DND-41 (cell line): ENCODE data around the gene PYGB.

Source experiments
- ATAC-seq: fragments of 200-7000 bp; cut with Tn5 transposase; 3 replicates; pipeline ENCODE4 v1.9.1; 2021; ENCODE audit warnings: low read depth; ENCODE audit not compliant: insufficient read depth
- DNase-seq: peaks from one replicate; pipeline ENCODE4 v3.0.0-alpha.2; 2020
- H2AFZ ChIP-seq: 2 replicates; pipeline ENCODE4 v1.6.0; 2012; ENCODE audit warnings: low read depth, low read length
- H3K27ac ChIP-seq: 2 replicates; pipeline ENCODE4 v1.5.1; 2012; ENCODE audit warnings: low read length, inconsistent platforms
- H3K27me3 ChIP-seq: fragments of 200-600 bp; sonication (generic); 2 replicates; pipeline ENCODE4 v1.6.0; 2012; ENCODE audit warnings: low read length, mild to moderate bottlenecking, inconsistent platforms; ENCODE audit not compliant: insufficient read depth, poor library complexity
- H3K36me3 ChIP-seq: 2 replicates; pipeline ENCODE4 v1.5.1; 2012; ENCODE audit warnings: low read length, inconsistent platforms; ENCODE audit not compliant: insufficient read depth
- H3K4me1 ChIP-seq: 2 replicates; pipeline ENCODE4 v1.5.1; 2012; ENCODE audit warnings: mild to moderate bottlenecking, low read length; ENCODE audit not compliant: insufficient read depth
- H3K4me2 ChIP-seq: 2 replicates; pipeline ENCODE4 v1.6.0; 2012; ENCODE audit warnings: mild to moderate bottlenecking, moderate library complexity, low read length, inconsistent platforms; ENCODE audit not compliant: insufficient read depth
- H3K4me3 ChIP-seq, 2 experiments: fragments of 200-600 bp in 1 of 2; shearing (Covaris generic) in 1 of 2; 2 replicates each; pipeline ENCODE4 v1.5.1; 2012 to 2016; ENCODE audit warnings: inconsistent platforms in 2 of 2, low read length in 2 of 2, mild to moderate bottlenecking in 2 of 2, low read depth in 1 of 2, moderate library complexity in 1 of 2
- H3K79me2 ChIP-seq: 2 replicates; pipeline ENCODE4 v1.6.0; 2012; ENCODE audit warnings: low read length, inconsistent platforms; ENCODE audit not compliant: insufficient read depth
- H3K9ac ChIP-seq: 2 replicates; pipeline ENCODE4 v1.6.0; 2012; ENCODE audit warnings: low read depth, mild to moderate bottlenecking, inconsistent platforms, low read length, moderate library complexity
- H3K9me3 ChIP-seq: 2 replicates; pipeline ENCODE4 v1.5.1; 2012; ENCODE audit warnings: low read length, moderate library complexity, mild to moderate bottlenecking, inconsistent platforms; ENCODE audit not compliant: insufficient read depth, severe bottlenecking
- H4K20me1 ChIP-seq: 2 replicates; pipeline ENCODE4 v1.6.0; 2012; ENCODE audit warnings: low read length; ENCODE audit not compliant: insufficient read depth
- CTCF ChIP-seq: IDR thresholded peaks from 2 replicates; pipeline ENCODE4 v1.5.1; 2012; ENCODE audit warnings: borderline replicate concordance, low read length, moderate library complexity, mild to moderate bottlenecking; ENCODE audit not compliant: poor library complexity, severe bottlenecking; ENCODE audit errors: extremely low read depth
- EZH2 ChIP-seq: IDR thresholded peaks from 3 replicates; pipeline ENCODE4 v1.6.1; 2012; ENCODE audit warnings: borderline replicate concordance, low read depth, mild to moderate bottlenecking, moderate library complexity, low read length, inconsistent platforms; ENCODE audit not compliant: severe bottlenecking

Gene PYGB

GRCh38 chr20:25277051-25277801, 29.3 kb downstream of the PYGB start:
- Histone ChIP-seq H3K9ac (no peak overlapping the region), H3K27me3 (no peaks in the 10 kb centered on the region), H3K27ac (no peak overlapping the region), H3K4me3 (no peak overlapping the region), H3K4me1 (no peaks in the 10 kb centered on the region), H2AFZ (no peak overlapping the region), H3K79me2 (no peaks in the 10 kb centered on the region), H3K36me3 (peaks cover 99% of the 10 kb centered on the region), H3K4me2 (no peak overlapping the region), H3K9me3 (no peaks in the 10 kb centered on the region), H4K20me1 (peaks cover 11% of the 10 kb centered on the region)
- DNase-seq (no peak), ATAC-seq (no peak)
- TF ChIP-seq EZH2 (no peak), CTCF (no peak)

GRCh38 chr20:25277941-25278521, 30.1 kb downstream of the PYGB start:
- Histone ChIP-seq H3K79me2 (no peaks in the 10 kb centered on the region), H4K20me1 (peaks cover 11% of the 10 kb centered on the region), H3K36me3 (peaks cover 99% of the 10 kb centered on the region), H2AFZ (no peak overlapping the region), H3K27me3 (no peaks in the 10 kb centered on the region), H3K27ac (no peak overlapping the region), H3K4me1 (no peaks in the 10 kb centered on the region), H3K9me3 (no peaks in the 10 kb centered on the region), H3K4me3 (no peak overlapping the region), H3K9ac (no peak overlapping the region), H3K4me2 (no peak overlapping the region)
- DNase-seq (no peak), ATAC-seq (no peak)
- TF ChIP-seq EZH2 (no peak), CTCF (no peak)

- no peaks in the 10 kb centered on the region for H3K4me1 ChIP-seq
- peaks cover 11% of the 10 kb centered on the region for H4K20me1 ChIP-seq
- no peak for TF ChIP-seq EZH2
- TF ChIP-seq CTCF: no peak
- no peak overlapping the region for H3K27ac ChIP-seq
- H3K4me3 ChIP-seq: no peak overlapping the region
- no peaks in the 10 kb centered on the region for H3K9me3 ChIP-seq
- ATAC-seq: no peak
- no peaks in the 10 kb centered on the region for H3K79me2 ChIP-seq
- H3K4me2 ChIP-seq: no peak overlapping the region
- no peak for DNase-seq
- H3K27me3 ChIP-seq: no peaks in the 10 kb centered on the region
- no peak overlapping the region for H3K9ac ChIP-seq
- H2AFZ ChIP-seq: no peak overlapping the region
- peaks cover 100% of the 10 kb centered on the region for H3K36me3 ChIP-seq
Observed at GRCh38 chr20:25278636-25279361, 30.9 kb downstream of the PYGB start.
